ENCODE results near the gene ANKRD29.
"Not testable (repeated sequence)": the region's sequence is repeated elsewhere in the genome, so short reads cannot be mapped to it uniquely, and the experiment has no call there.

The ANKRD29 gene

DNA sequence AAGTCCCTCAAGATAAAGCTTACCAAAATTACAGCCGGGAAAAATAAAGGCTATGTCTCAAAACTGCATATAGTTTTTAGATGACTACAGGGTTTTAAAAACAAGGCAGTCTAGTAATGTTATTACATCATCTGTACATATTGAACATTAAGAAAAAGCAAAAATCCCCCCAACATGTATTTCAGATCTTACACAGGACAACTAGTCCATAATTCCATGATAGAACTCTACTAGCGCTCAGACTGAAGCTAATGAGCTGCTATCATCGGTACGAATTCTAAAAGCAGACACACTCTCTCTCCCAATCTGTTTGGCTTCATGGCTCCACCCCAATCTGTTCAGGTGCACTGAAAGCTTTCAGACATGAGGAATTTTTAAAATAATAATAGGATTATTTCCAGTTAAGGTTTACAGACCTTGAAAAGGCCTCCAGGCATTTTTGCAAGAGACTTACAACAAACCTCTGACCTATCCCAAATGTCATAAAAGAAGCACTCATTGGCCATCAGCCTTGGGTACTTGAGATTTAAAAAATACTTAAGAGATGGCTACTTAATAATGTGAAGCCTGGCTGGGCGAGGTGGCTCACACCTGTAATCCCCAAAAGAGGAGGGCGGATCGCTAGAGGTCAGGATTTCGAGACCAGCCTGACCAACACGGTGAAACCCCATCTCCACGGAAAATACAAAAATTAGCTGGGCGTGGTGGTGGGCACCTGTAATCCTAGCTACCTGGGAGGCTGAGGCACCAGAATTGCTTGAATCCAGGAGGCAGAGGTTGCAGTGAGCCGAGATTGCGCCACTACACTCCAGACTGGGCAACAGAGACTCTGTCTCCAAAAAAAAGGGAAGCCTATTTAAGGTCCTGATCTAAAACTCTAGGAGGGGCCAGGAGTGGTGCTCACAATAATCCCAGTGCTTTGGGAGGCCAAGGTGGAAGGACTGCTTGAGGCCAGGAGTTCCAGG lies 78.4 kb downstream of the ANKRD29 start:
- no peak for DNase-seq (ENCODE audit: low read depth in 3 of 3, low spot score in 1 of 3)

- DNase-seq (ENCODE audit: low read depth in 3 of 3, low spot score in 1 of 3): no peak
Measured at GRCh38 chr18:23583071-23583865, 79.4 kb downstream of the ANKRD29 start.

GRCh38 chr18:23580677-23581367 lies 81.9 kb downstream of the ANKRD29 start:
- DNase-seq (ENCODE audit: low read depth in 3 of 3, low spot score in 1 of 3): no peak

DNA sequence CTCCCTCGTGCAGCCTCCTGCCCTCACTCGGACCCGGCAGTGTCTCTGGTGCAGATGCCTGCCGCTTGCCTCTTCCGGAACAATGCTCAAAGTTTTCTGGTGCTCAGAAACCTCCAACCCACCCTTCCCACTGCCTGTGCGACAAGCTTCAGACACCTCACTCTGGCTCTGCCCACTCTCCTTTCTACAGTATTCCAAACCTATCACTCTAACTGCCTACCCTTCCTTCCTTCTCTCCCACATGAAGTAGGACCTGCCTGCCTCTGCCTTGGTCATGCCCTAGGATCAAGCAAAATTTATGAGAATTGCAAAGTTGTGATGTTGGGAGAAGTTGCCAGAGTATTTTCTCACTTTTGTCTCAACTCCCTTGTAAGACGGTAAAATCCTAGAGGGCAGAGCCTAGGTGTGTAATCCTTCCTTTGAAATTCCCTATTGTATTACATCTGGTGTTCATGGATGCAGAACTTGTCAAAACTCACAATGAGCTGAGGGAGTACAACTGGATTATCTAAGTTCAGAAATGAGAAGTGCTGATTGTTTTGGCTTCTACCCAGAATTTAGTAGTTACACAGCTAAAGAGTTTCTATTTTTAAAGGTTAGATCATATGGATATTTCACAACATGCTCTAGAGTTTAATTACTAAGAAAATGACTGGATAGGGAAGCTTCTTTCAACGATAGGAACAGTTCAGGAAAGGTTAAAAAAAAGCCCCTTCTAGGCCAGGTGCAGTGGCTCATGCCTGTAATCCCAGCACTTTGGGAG lies 83.6 kb downstream of the ANKRD29 start:
- DNase-seq (ENCODE audit: low read depth in 3 of 3, low spot score in 1 of 3): no peak

GRCh38 chr18:23578067-23578701 lies 84.5 kb downstream of the ANKRD29 start:
- no peak for DNase-seq (ENCODE audit: low read depth in 3 of 3, low spot score in 1 of 3)

GRCh38 chr18:23577521-23577920 lies 85.2 kb downstream of the ANKRD29 start:
- DNase-seq (ENCODE audit: low read depth in 3 of 3, low spot score in 1 of 3): not testable (repeated sequence)

GRCh38 chr18:23575309-23575651 lies 87.4 kb downstream of the ANKRD29 start:
- no peak for DNase-seq (ENCODE audit: low read depth in 3 of 3, low spot score in 1 of 3)

DNA sequence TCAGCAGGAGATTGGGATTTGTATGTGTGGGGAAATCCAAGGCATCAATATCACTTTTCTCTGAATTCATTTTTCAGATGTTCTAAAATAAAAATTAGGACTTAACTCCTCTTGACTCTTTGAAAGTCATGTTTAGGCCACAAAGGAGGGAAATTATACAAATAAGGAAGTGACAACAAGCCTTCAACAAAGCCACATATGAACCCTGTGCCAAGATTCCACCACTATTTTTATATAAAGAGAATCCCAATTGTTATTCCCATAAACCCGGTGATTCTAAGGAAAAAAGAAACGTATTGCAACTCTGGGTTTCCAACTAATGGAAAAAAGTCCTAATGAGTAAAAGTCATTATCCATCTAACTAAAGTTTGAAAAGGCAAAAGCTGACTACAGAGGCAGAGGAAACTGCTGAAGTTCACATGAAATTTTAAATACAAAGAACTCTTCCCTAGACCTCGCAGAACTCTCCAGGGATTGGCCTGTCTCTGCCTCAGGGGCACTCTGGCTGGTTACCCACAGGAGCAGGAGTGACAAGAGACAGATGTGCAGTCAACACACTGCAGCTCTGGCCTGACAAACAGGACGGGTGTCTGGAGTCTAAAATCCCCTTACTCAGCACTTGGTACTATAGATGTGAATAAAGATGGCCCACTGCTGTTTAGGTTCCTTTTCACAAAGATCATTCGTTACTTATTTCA lies 88.0 kb downstream of the ANKRD29 start:
- DNase-seq (ENCODE audit: low read depth in 3 of 3, low spot score in 1 of 3): no peak

- no peak for DNase-seq (ENCODE audit: low read depth in 3 of 3, low spot score in 1 of 3)
Measured at GRCh38 chr18:23573626-23574431, 88.9 kb downstream of the ANKRD29 start.

DNA sequence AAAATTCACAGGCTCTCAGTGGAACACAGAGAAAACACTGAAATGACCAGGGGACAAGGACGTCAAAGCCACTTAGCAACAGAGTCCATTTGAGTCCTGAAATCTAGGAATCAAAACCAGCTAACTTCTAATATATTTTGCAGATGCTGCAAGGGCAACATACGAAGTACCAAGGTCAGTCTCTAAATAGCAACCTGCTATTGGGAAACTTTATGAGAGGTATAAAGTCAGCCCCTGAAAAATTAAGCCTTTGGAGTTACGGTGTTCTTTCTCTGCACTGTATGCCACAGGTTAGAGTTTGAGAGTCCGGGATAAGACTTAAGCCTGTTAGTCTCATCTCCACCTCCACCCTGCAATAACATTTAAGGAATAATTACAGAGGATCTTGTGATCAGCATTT lies 89.7 kb downstream of the ANKRD29 start:
- no peak for DNase-seq (ENCODE audit: low read depth in 3 of 3, low spot score in 1 of 3)

GRCh38 chr18:23572570-23572969 lies 90.1 kb downstream of the ANKRD29 start:
- no peak for DNase-seq (ENCODE audit: low read depth in 3 of 3, low spot score in 1 of 3)

DNA sequence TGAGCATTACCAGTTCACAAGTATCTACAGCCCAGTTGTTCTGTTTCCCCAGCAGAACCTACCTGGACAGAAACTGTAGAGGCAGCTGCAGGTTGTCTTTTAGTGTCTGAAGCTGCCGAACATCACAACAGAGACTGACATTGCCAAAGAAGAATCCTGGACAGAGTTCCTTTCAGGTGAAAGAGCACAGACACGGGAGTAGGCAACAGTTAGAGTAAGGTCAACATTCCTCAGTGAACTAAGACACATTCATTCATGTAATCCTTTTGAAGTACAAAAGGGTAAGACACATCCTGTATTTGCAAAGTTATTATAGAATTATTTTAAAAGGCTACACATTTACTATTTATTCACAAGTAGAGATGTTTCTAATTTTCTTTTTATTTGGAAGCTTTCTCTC lies 90.7 kb downstream of the ANKRD29 start:
- no peak for DNase-seq (ENCODE audit: low read depth in 3 of 3, low spot score in 1 of 3)

DNA sequence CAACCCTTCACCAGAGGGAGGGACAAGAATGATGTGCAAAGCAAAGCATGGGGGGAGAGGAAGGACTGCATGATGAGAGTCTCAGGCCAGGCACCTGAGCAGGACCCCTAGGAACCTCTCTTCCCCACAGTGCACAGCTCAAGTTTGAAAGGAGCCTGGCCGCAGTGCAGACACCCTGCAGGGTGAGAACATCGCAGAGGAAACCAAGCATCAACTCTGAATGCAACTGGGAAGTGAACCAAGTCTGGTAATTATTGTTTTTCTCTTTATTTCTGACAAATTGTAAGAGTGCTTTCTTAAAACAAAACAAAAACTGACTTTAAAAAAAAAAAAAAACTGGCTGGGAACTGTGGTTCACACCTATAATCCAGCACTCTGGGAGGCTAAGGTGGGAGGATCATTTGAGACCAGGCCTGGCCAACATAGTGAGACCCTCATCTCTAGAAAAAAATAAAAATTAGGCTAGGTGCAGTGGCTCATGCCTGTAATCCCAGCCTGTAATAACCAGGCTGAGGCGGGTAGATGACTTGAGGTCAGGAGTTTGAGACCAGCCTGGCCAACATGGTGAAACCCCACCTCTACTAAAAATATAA lies 91.7 kb downstream of the ANKRD29 start:
- no peak for DNase-seq (ENCODE audit: low read depth in 3 of 3, low spot score in 1 of 3)

DNA sequence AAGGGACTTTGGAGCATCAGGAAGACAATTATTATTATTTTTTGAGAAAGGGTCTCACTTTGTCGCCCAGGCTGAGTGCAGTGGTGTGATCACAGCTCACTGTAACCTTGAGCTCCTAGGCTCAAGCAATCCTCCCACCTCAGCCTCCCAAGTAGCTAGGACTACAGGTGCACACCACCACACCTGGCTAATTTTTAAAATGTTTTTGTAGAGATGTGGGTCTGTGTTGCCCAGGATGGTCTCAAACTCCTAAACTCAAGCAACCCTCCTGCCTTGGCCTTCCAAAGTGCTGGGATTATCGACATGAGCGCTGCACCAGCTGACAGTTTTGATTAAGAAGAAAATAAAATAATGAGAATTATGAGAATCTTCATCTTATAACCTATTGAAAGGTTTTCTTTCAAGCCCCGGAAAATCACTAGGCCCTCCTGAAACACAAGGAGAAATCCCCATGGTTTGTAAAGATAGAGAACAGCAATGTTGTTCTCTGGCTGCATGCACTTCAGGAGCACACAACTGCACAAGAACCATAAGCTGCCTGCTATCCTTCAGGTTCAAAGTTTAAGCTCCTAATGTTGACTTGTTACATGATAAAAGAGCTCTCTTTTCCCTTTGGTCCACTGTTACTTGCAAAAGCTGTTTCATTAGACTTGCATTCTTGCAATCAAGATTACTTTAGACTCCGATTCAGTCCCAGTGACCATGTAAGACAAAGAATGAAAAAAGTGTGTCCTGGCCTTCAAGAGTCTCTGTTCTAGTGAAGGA lies 93.2 kb downstream of the ANKRD29 start:
- no peak for DNase-seq (ENCODE audit: low read depth in 3 of 3, low spot score in 1 of 3)

DNA sequence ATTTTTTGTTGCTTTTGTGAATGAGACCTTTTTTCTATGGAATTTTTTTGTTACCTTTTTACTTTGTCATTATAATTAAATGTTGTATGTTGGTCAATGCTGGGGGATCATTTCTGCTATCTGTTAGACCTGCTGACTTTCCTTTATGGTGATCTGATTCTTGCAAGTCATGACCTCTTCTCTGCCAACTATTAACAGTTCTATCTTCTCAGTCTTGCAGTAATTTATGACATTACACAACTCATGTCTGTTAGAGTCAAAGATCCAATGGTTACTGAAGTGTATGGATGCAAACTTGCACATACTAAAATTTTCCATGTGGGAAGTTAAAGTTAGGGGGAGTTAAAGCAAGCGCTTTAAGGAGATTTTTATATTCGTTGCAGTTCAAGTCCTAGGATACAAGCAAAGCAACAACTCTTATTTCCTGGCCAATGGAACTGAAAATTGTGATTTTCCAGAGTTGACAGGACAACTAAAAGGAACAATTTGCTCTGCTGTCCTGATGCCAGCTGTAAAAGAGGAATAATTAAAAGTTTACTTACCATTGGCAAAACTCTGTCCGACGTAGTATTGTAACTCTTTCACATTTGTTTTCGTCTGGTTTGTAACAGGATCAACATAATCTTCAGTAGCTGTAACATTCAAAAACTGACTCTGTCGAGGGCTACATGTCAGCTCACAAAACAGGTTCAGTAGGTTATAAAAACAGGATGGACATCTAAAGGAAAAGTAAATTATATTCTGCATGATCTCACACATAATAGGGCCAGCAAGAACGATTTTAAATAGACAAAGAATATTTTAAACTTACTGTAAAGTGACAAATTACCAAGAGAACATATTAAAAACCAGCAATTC lies 94.2 kb downstream of the ANKRD29 start:
- no peak for DNase-seq (ENCODE audit: low read depth in 3 of 3, low spot score in 1 of 3)

DNA sequence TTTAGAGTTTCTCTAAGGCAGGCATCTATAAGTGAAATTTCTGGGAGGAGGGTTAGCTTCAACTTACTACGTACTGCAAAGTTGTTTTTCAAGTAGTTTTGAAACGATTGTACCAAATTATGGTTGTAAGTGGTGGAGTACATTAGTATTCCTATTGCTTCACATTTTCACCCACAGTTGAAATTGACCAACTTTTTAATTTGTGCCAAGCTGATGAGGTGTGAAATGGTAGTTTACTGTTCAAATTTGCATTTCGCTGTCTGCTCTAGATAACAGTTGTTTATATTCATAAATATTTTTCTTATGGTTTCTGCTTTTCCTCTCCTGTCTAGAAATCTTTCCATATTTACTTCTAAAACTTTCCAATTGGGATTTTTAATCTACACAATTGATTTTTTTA lies 95.0 kb downstream of the ANKRD29 start:
- DNase-seq (ENCODE audit: low read depth in 3 of 3, low spot score in 1 of 3): no peak
